DOHH2 (cell line): ENCODE data around the gene QRFP.

Experiments used
- EZH2phosphoT487 ChIP-seq: fragments of 200-600 bp; sonication (generic); IDR thresholded peaks from 2 replicates; pipeline ENCODE4 v1.6.1; 2017; ENCODE audit warnings: borderline replicate concordance, mild to moderate bottlenecking, antibody characterized with exemption, low read length, moderate library complexity, mixed read lengths
- TF ChIP-seq, protein P1 (sequence below): fragments of 200-600 bp; sonication (generic); IDR thresholded peaks from one replicate; pipeline ENCODE4 v1.5.1; 2014; ENCODE audit warnings: antibody characterized with exemption, mild to moderate bottlenecking, low read depth, low read length; ENCODE audit not compliant: poor library complexity, severe bottlenecking

DNA sequence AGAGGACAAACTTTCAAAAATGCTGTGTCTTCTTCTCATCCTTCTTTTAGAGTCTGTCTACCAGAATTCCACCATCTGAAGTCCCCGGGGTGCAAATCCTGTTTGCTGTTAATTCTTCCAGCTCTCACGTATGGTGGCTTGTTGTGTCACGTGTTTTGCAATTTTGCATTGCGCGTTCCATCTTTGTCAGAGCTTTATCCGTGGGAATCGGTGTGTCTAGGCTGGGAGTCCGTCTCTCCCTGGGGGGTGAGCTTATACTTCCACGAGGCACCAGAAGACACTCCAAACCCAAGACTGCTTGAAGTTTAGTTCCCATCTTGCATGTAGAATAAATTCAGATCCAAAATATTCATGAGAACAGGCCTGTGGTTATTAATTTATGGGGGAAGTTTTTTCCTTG lies 48.6 kb upstream of the QRFP start:
- TF ChIP-seq, protein P1, sequence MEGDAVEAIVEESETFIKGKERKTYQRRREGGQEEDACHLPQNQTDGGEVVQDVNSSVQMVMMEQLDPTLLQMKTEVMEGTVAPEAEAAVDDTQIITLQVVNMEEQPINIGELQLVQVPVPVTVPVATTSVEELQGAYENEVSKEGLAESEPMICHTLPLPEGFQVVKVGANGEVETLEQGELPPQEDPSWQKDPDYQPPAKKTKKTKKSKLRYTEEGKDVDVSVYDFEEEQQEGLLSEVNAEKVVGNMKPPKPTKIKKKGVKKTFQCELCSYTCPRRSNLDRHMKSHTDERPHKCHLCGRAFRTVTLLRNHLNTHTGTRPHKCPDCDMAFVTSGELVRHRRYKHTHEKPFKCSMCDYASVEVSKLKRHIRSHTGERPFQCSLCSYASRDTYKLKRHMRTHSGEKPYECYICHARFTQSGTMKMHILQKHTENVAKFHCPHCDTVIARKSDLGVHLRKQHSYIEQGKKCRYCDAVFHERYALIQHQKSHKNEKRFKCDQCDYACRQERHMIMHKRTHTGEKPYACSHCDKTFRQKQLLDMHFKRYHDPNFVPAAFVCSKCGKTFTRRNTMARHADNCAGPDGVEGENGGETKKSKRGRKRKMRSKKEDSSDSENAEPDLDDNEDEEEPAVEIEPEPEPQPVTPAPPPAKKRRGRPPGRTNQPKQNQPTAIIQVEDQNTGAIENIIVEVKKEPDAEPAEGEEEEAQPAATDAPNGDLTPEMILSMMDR = no peak
- no peak for TF ChIP-seq EZH2phosphoT487
